ENCODE measurements around the gene ZHX3. TPM values are rescaled to one million over a fixed set of nuclear protein-coding genes. Genes with fewer than 3 reads are reported as not detected.

ZHX3 gene
- total and polyA plus RNA-seq, 2 experiments from 2014 or later, result 5.8 to 10.3 TPM

GRCh38 chr20:41300383-41300782, 17.1 kb downstream of the ZHX3 start:
- no peaks in the 10 kb centered on the region for H3K4me1 ChIP-seq (ENCODE audit: low read depth)
- no peak for DNase-seq (ENCODE audit: low read depth in 1 of 2, low spot score in 1 of 2)
- H3K27me3 ChIP-seq, result no peaks in the 10 kb centered on the region
- no peaks in the 10 kb centered on the region for H3K36me3 ChIP-seq
- no peak for TF ChIP-seq CTCF (IDR thresholded peaks at IDR 0.05; ENCODE audit: low read depth, low read length)
- no peak overlapping the region for H3K27ac ChIP-seq
- no peak overlapping the region for H3K4me3 ChIP-seq
- no peaks in the 10 kb centered on the region for H3K9me3 ChIP-seq (ENCODE audit: low read depth)

GRCh38 chr20:41299899-41300298, 17.6 kb downstream of the ZHX3 start:
- TF ChIP-seq CTCF (IDR thresholded peaks at IDR 0.05; ENCODE audit: low read depth, low read length), result no peak
- no peaks in the 10 kb centered on the region for H3K9me3 ChIP-seq (ENCODE audit: low read depth)
- H3K27ac ChIP-seq, result no peak overlapping the region
- H3K27me3 ChIP-seq, result no peaks in the 10 kb centered on the region
- no peak overlapping the region for H3K4me3 ChIP-seq
- no peaks in the 10 kb centered on the region for H3K4me1 ChIP-seq (ENCODE audit: low read depth)
- H3K36me3 ChIP-seq, result no peaks in the 10 kb centered on the region
- DNase-seq (ENCODE audit: low read depth in 1 of 2, low spot score in 1 of 2), result no peak

- no peak for TF ChIP-seq CTCF (IDR thresholded peaks at IDR 0.05; ENCODE audit: low read depth, low read length)
- Histone ChIP-seq H3K27ac (no peak overlapping the region), H3K4me1 (ENCODE audit: low read depth) (no peaks in the 10 kb centered on the region), H3K36me3 (no peaks in the 10 kb centered on the region), H3K27me3 (no peaks in the 10 kb centered on the region), H3K9me3 (ENCODE audit: low read depth) (no peaks in the 10 kb centered on the region), H3K4me3 (no peak overlapping the region)
- DNase-seq (ENCODE audit: low read depth in 1 of 2, low spot score in 1 of 2), result peak in 1 of 2 donors; percentile 49
These were observed 24.1 kb downstream of the ZHX3 start for GRCh38 chr20:41293269-41294037.

GRCh38 chr20:41290804-41291389, 26.6 kb downstream of the ZHX3 start:
- Histone ChIP-seq H3K36me3 (no peaks in the 10 kb centered on the region), H3K4me1 (ENCODE audit: low read depth) (no peaks in the 10 kb centered on the region), H3K9me3 (ENCODE audit: low read depth) (peaks cover 3% of the 10 kb centered on the region), H3K27ac (no peak overlapping the region), H3K4me3 (no peak overlapping the region), H3K27me3 (no peaks in the 10 kb centered on the region)
- no peak for TF ChIP-seq CTCF (IDR thresholded peaks at IDR 0.05; ENCODE audit: low read depth, low read length)
- DNase-seq (ENCODE audit: low read depth in 1 of 2, low spot score in 1 of 2), result no peak

- TF ChIP-seq CTCF (IDR thresholded peaks at IDR 0.05; ENCODE audit: low read depth, low read length), result no peak
- Histone ChIP-seq H3K4me3 (no peak overlapping the region), H3K36me3 (no peaks in the 10 kb centered on the region), H3K9me3 (ENCODE audit: low read depth) (peaks cover 3% of the 10 kb centered on the region), H3K27me3 (no peaks in the 10 kb centered on the region), H3K27ac (no peak overlapping the region), H3K4me1 (ENCODE audit: low read depth) (no peaks in the 10 kb centered on the region)
- DNase-seq (ENCODE audit: low read depth in 1 of 2, low spot score in 1 of 2), result peak in 1 of 2 donors; percentile 76
These were observed 30.2 kb downstream of the ZHX3 start for GRCh38 chr20:41287327-41287726.

All from cardiac muscle cell (in vitro differentiated cells and primary cell).